GM19324 (cell line): ENCODE measurements around the gene ZNF524.
A peak's percentile ranks its signal among the peaks of the same experiment; 100 is the strongest.

Experiments used
- ATAC-seq: cut with Tn5 transposase; IDR thresholded peaks from one replicate; pipeline ENCODE4 v1.9.1; 2021; ENCODE audit warnings: mild to moderate bottlenecking, moderate library complexity; ENCODE audit not compliant: unreplicated experiment, low FRiP score

The ZNF524 gene

GRCh38 chr19:55601084-55601483, 996 bp downstream of the ZNF524 start:
- ATAC-seq, result no peak

GRCh38 chr19:55602104-55603001, 2.3 kb downstream of the ZNF524 start:
- ATAC-seq, result no peak

- no peak for ATAC-seq
These were observed 3.0 kb downstream of the ZNF524 start for GRCh38 chr19:55603115-55603514.

- no peak for ATAC-seq
These were observed 3.6 kb downstream of the ZNF524 start for GRCh38 chr19:55603581-55604292.

- ATAC-seq, result peak; percentile 82
These were observed 5.1 kb downstream of the ZNF524 start for GRCh38 chr19:55605207-55605636.

- no peak for ATAC-seq
These were observed 5.8 kb downstream of the ZNF524 start, which contains the start of gene ZNF865 for GRCh38 chr19:55605637-55606470. ZNF865 (plus strand) TSS chr19:55605647; CDS start chr19:55613619, 7,972 bp downstream.

GRCh38 chr19:55606471-55606787, 6.3 kb downstream of the ZNF524 start:
- ATAC-seq, result no peak

- no peak for ATAC-seq
These were observed 6.7 kb downstream of the ZNF524 start for GRCh38 chr19:55606817-55607216.

- ATAC-seq, result no peak
These were observed 9.2 kb downstream of the ZNF524 start for GRCh38 chr19:55609326-55609725.

- ATAC-seq, result no peak
These were observed 11.4 kb downstream of the ZNF524 start for GRCh38 chr19:55611300-55611982.

GRCh38 chr19:55611983-55612645, 12.0 kb downstream of the ZNF524 start:
- ATAC-seq, result no peak

GRCh38 chr19:55613396-55613795, 13.3 kb downstream of the ZNF524 start:
- no peak for ATAC-seq

GRCh38 chr19:55613930-55614710, 14.0 kb downstream of the ZNF524 start:
- ATAC-seq, result no peak

- no peak for ATAC-seq
These were observed 14.8 kb downstream of the ZNF524 start for GRCh38 chr19:55614711-55615542.

- no peak for ATAC-seq
These were observed 15.7 kb downstream of the ZNF524 start for GRCh38 chr19:55615543-55616394.

- no peak for ATAC-seq
These were observed 16.3 kb downstream of the ZNF524 start for GRCh38 chr19:55616395-55616875.

GRCh38 chr19:55617426-55617825, 17.3 kb downstream of the ZNF524 start:
- ATAC-seq, result no peak
